Neural progenitor cell (in vitro differentiated cells): ENCODE results near the gene MARS1.

Experiments used
- CTCF ChIP-seq: fragments of 200-600 bp; sonication (generic); IDR thresholded peaks from 2 replicates; pipeline ENCODE4 v1.5.1; 2017; ENCODE audit warnings: antibody characterized with exemption, mild to moderate bottlenecking
- EZH2 ChIP-seq: fragments of 200-600 bp; sonication (generic); IDR thresholded peaks from 2 replicates; pipeline ENCODE4 v1.6.1; 2017; ENCODE audit warnings: antibody characterized with exemption, mild to moderate bottlenecking, moderate library complexity

- TF ChIP-seq CTCF (peak; percentile 74), EZH2 (no peak)
Observed at GRCh38 chr12:57456145-57456700, 31.6 kb upstream of the MARS1 start.
